Gastrocnemius medialis (tissue), 4 donors: ENCODE results near the gene GRPR. TPM values are rescaled to one million over a fixed set of nuclear protein-coding genes. Genes with fewer than 3 reads are reported as not detected.
"Not testable (repeated sequence)": the region's sequence is repeated elsewhere in the genome, so short reads cannot be mapped to it uniquely, and the experiment has no call there.

Experiments used
- ATAC-seq, 2 donors: fragments of 150-250 bp; one replicate each; pipeline ENCODE4 v1.9.1; 2016
- DNase-seq, 2 donors: peaks; one replicate each; pipeline ENCODE4 v3.0.0-alpha.2; 2019
- H3K27ac ChIP-seq, 4 donors: fragments of 200-600 bp; sonication (generic); 1 replicate in 1 of 4; 2 replicates in 3 of 4; pipeline ENCODE4 v1.5.1; 2016 to 2018; ENCODE audit warnings: mild to moderate bottlenecking in 2 of 4, moderate library complexity in 1 of 4
- H3K27me3 ChIP-seq, 3 donors: fragments of 200-600 bp; sonication (generic) in 2 of 3; 1 replicate in 1 of 3; 2 replicates in 2 of 3; pipeline versions ENCODE4 v1.5.1 to v1.6.0; 2016 to 2019; ENCODE audit warnings: mild to moderate bottlenecking in 1 of 3, moderate library complexity in 1 of 3
- H3K36me3 ChIP-seq, 2 donors: fragments of 200-600 bp; sonication (generic) in 1 of 2; one replicate each; pipeline ENCODE4 v1.5.1; 2017 to 2018
- H3K4me1 ChIP-seq, 2 donors: fragments of 200-600 bp; sonication (generic) in 1 of 2; one replicate each; pipeline ENCODE4 v1.5.1; 2016 to 2017; ENCODE audit warnings: mild to moderate bottlenecking in 2 of 2
- H3K4me3 ChIP-seq, 4 donors: fragments of 200-600 bp; sonication (generic) in 3 of 4; 1 replicate in 1 of 4; 2 replicates in 3 of 4; pipeline ENCODE4 v1.5.1; 2016 to 2019; ENCODE audit warnings: mild to moderate bottlenecking in 2 of 4
- H3K9me3 ChIP-seq, 3 donors: fragments of 200-600 bp; sonication (generic) in 2 of 3; 1 replicate in 1 of 3; 2 replicates in 2 of 3; pipeline ENCODE4 v1.5.1; 2016 to 2019
- CTCF ChIP-seq, 5 experiments: fragments of 450-650 bp in 3 of 5; fragments of 200-600 bp in 2 of 5; sonication (generic) in 2 of 5; IDR thresholded peaks in 4 of 5; conservative IDR thresholded peaks in 1 of 5; 1 replicate in 4 of 5; 2 replicates in 1 of 5; pipeline ENCODE4 v1.5.1; 2016 to 2019; ENCODE audit warnings: antibody characterized with exemption in 5 of 5, mild to moderate bottlenecking in 3 of 5, moderate library complexity in 3 of 5
- POLR2A ChIP-seq, 2 donors: fragments of 450-650 bp; IDR thresholded peaks; one replicate each; pipeline ENCODE4 v1.6.1; 2017; ENCODE audit warnings: antibody characterized with exemption in 2 of 2, mild to moderate bottlenecking in 2 of 2, moderate library complexity in 2 of 2
- in situ Hi-C, 4 donors: fragments of 200-750 bp; cut with MboI; loops; one replicate each; pipeline versions ENCODE4 v1.15.0 to v1.8.0; 2017; ENCODE audit warnings: low sequenced_read_pairs in 4 of 4
- intact Hi-C: fragments of 100-400 bp; cut with DNase I; formaldehyde crosslinking; loops from one replicate; pipeline ENCODE4 v1.15.1; 2023; ENCODE audit warnings: low total_unique reads
- total RNA-seq, 4 donors: library from RNA; depleted of rRNA; stranded (reverse); fragments of >200 nt; gene quantifications; one replicate each; pipeline versions ENCODE4 v1.1.0 to v1.2.3, GENCODE V29; 2016

The GRPR gene
- total RNA-seq, 4 donors from 2014 or later: not detected

- Histone ChIP-seq H3K4me3 (no peak overlapping the region), H3K27me3 (no peaks in the 10 kb centered on the region), H3K4me1 (no peaks in the 10 kb centered on the region), H3K27ac (no peak overlapping the region), H3K9me3 (no peaks in the 10 kb centered on the region), H3K36me3 (no peaks in the 10 kb centered on the region)
- DNase-seq: no peak
- intact Hi-C loops (no loop called here), in situ Hi-C loops (no loop called here)
- no peak for ATAC-seq
- no peak for TF ChIP-seq CTCF (IDR thresholded peaks at IDR 0.05 in 4 of 5, conservative IDR thresholded peaks at IDR 0.05 in 1 of 5)
- TF ChIP-seq POLR2A (IDR thresholded peaks at IDR 0.05): no peak
Measured at GRCh38 chrX:16148896-16149295, 25.5 kb downstream of the GRPR start.

GRCh38 chrX:16155581-16156096, 32.3 kb downstream of the GRPR start:
- TF ChIP-seq POLR2A (IDR thresholded peaks at IDR 0.05) (no peak), CTCF (IDR thresholded peaks at IDR 0.05 in 4 of 5, conservative IDR thresholded peaks at IDR 0.05 in 1 of 5) (no peak)
- H3K27ac ChIP-seq: no peak overlapping the region
- no peaks in the 10 kb centered on the region for H3K9me3 ChIP-seq
- intact Hi-C loops (no loop called here), in situ Hi-C loops (no loop called here)
- DNase-seq (no peak), ATAC-seq (no peak)
- no peaks in the 10 kb centered on the region for H3K27me3 ChIP-seq
- no peaks in the 10 kb centered on the region for H3K36me3 ChIP-seq
- no peaks in the 10 kb centered on the region for H3K4me1 ChIP-seq
- no peak overlapping the region for H3K4me3 ChIP-seq

GRCh38 chrX:16156692-16157331, 33.4 kb downstream of the GRPR start:
- no peak for DNase-seq
- no peak overlapping the region for H3K27ac ChIP-seq
- H3K36me3 ChIP-seq: no peaks in the 10 kb centered on the region
- no peak for ATAC-seq
- TF ChIP-seq POLR2A (IDR thresholded peaks at IDR 0.05) (no peak), CTCF (IDR thresholded peaks at IDR 0.05 in 4 of 5, conservative IDR thresholded peaks at IDR 0.05 in 1 of 5) (no peak)
- peaks cover 0 to 3% (median 0%) of the 10 kb centered on the region in 3 donors for H3K27me3 ChIP-seq
- H3K4me1 ChIP-seq: no peaks in the 10 kb centered on the region
- intact Hi-C loops: no loop called here
- in situ Hi-C loops: no loop called here
- no peaks in the 10 kb centered on the region for H3K9me3 ChIP-seq
- H3K4me3 ChIP-seq: no peak overlapping the region

GRCh38 chrX:16160729-16161128, 37.4 kb downstream of the GRPR start:
- no peak for TF ChIP-seq CTCF (IDR thresholded peaks at IDR 0.05 in 4 of 5, conservative IDR thresholded peaks at IDR 0.05 in 1 of 5)
- no peak for TF ChIP-seq POLR2A (IDR thresholded peaks at IDR 0.05)
- Histone ChIP-seq H3K36me3 (no peaks in the 10 kb centered on the region), H3K9me3 (no peaks in the 10 kb centered on the region), H3K27ac (no peak overlapping the region), H3K27me3 (peaks cover 0 to 3% (median 0%) of the 10 kb centered on the region in 3 donors), H3K4me3 (no peak overlapping the region), H3K4me1 (no peaks in the 10 kb centered on the region)
- ATAC-seq (no peak), DNase-seq (no peak)
- in situ Hi-C loops (no loop called here), intact Hi-C loops (no loop called here)

GRCh38 chrX:16161173-16161572, 37.8 kb downstream of the GRPR start:
- H3K4me1 ChIP-seq, H3K36me3 ChIP-seq, H3K27me3 ChIP-seq, ATAC-seq, H3K9me3 ChIP-seq, DNase-seq, intact Hi-C loops, H3K4me3 ChIP-seq, H3K27ac ChIP-seq, in situ Hi-C loops: not testable (repeated sequence)
